HEK293 (cell line): ENCODE results near the gene TMEM61.

Experiments used
- CTCF ChIP-seq: fragments of 450-650 bp; formaldehyde crosslinking; IDR thresholded peaks from 2 replicates; pipeline ENCODE4 v1.5.1; 2016; ENCODE audit warnings: missing biosample characterization, missing genetic modification characterization
- ZNF280D ChIP-seq: fragments of 450-650 bp; formaldehyde crosslinking; IDR thresholded peaks from 2 replicates; pipeline ENCODE4 v1.5.1; 2016; ENCODE audit warnings: missing biosample characterization, missing genetic modification characterization
- ZNF514 ChIP-seq: fragments of 450-650 bp; formaldehyde crosslinking; IDR thresholded peaks from 2 replicates; pipeline ENCODE4 v1.5.1; 2016; ENCODE audit warnings: missing biosample characterization, missing genetic modification characterization
- ZNF585B ChIP-seq: fragments of 450-650 bp; formaldehyde crosslinking; IDR thresholded peaks from 2 replicates; pipeline ENCODE4 v1.5.1; 2016; ENCODE audit warnings: missing biosample characterization, missing genetic modification characterization

- TF ChIP-seq ZNF585B (tag by site-specific recombination), result no peak
- TF ChIP-seq CTCF (tag by site-specific recombination), result no peak
- TF ChIP-seq ZNF514 (tag by site-specific recombination), result no peak
- no peak for TF ChIP-seq ZNF280D (tag by site-specific recombination)
These were observed 30.4 kb upstream of the TMEM61 start for GRCh38 chr1:54950006-54950368.
